Lower leg skin (tissue), 4 donors: ENCODE results near the gene JKAMP. TPM values are rescaled to one million over a fixed set of nuclear protein-coding genes. Genes with fewer than 3 reads are reported as not detected.

ENCODE experiments used
- DNase-seq, 2 donors: peaks; one replicate each; pipeline ENCODE4 v3.0.0-alpha.2; 2019; ENCODE audit warnings: low spot score in 2 of 2
- H3K4me3 ChIP-seq: fragments of 200-600 bp; sonication (generic); 2 replicates; pipeline ENCODE4 v1.5.1; 2017; ENCODE audit warnings: mild to moderate bottlenecking, low read depth; ENCODE audit not compliant: poor library complexity, severe bottlenecking
- POLR2A ChIP-seq, 2 donors: fragments of 450-650 bp; IDR thresholded peaks; one replicate each; pipeline ENCODE4 v1.6.1; 2016 to 2017; ENCODE audit warnings: antibody characterized with exemption in 2 of 2, mild to moderate bottlenecking in 1 of 2, moderate library complexity in 1 of 2
- WGBS, 2 donors: methylation state at CpG; one replicate each; pipeline ENCODE4 v1.1.5; 2018; 5-methylcytosine and 5-hydroxymethylcytosine counted together
- intact Hi-C: fragments of 100-400 bp; cut with DNase I; formaldehyde crosslinking; loops from one replicate; pipeline ENCODE4 v1.15.0; 2023; ENCODE audit warnings: low total_unique reads
- total RNA-seq, 4 donors: library from RNA; depleted of rRNA; stranded (reverse); fragments of >200 nt; gene quantifications; one replicate each; pipeline ENCODE4 v1.1.0, GENCODE V29; 2016
- TF ChIP-seq, protein P1 (sequence below), 3 donors: fragments of 450-650 bp; IDR thresholded peaks; one replicate each; pipeline ENCODE4 v1.5.1; 2016; ENCODE audit warnings: antibody characterized with exemption in 3 of 3, mild to moderate bottlenecking in 3 of 3, moderate library complexity in 2 of 3

The JKAMP gene
- total RNA-seq, 4 donors from 2014 or later, result 37.0 to 62.5 (median 47.6) TPM

DNA sequence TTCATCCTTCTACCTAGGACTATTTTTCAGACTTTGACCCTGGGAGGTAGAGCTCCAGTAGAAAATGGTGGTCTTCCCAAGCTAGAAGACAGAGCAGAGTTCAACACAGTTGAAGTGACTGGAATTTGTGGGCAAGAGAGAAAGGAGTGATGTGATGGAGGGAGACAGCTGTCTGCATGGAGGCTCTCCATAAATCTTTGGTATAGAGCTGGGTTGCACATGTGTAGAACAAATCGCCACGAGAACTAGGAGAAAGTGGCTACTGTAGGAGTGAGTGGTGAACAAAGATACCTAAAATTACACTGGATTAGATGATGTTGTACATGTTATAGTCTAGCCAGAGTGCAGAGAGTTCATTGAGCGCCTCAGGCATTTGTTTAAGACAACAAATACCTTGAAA lies 33.6 kb upstream of the JKAMP start:
- no peak for TF ChIP-seq POLR2A (IDR thresholded peaks at IDR 0.05)
- TF ChIP-seq, protein P1, sequence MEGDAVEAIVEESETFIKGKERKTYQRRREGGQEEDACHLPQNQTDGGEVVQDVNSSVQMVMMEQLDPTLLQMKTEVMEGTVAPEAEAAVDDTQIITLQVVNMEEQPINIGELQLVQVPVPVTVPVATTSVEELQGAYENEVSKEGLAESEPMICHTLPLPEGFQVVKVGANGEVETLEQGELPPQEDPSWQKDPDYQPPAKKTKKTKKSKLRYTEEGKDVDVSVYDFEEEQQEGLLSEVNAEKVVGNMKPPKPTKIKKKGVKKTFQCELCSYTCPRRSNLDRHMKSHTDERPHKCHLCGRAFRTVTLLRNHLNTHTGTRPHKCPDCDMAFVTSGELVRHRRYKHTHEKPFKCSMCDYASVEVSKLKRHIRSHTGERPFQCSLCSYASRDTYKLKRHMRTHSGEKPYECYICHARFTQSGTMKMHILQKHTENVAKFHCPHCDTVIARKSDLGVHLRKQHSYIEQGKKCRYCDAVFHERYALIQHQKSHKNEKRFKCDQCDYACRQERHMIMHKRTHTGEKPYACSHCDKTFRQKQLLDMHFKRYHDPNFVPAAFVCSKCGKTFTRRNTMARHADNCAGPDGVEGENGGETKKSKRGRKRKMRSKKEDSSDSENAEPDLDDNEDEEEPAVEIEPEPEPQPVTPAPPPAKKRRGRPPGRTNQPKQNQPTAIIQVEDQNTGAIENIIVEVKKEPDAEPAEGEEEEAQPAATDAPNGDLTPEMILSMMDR (IDR thresholded peaks at IDR 0.05), result no peak
- 85 to 93% methylated on average over 3 of the region's 3 CpGs for WGBS, 2 donors
- intact Hi-C loops, result no loop called here
- DNase-seq, result no peak
- H3K4me3 ChIP-seq, result no peak overlapping the region

DNA sequence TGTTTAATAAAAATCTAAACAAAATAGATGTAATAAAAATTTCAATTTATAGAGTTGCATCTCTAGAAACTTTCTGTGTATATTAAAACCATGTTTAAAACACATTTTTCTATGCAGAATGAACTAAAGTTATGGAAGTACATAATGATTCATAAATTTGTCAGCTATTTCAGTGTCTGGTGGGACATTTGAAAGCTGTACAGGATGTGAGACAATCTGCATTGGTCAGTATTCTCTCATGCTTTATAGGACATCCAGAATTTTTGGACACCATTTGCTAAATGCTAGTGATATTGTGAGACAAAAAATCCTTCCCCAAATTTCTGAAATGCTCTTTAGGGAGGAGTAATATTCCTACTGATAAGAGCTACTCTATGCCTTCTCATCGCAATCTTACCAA lies 32.5 kb upstream of the JKAMP start:
- WGBS, 2 donors, result 98% methylated on average over 1 of the region's 1 CpG
- no peak overlapping the region for H3K4me3 ChIP-seq
- TF ChIP-seq POLR2A (IDR thresholded peaks at IDR 0.05), result no peak
- TF ChIP-seq, protein P1 (IDR thresholded peaks at IDR 0.05), result no peak
- intact Hi-C loops, result no loop called here
- DNase-seq, result no peak

DNA sequence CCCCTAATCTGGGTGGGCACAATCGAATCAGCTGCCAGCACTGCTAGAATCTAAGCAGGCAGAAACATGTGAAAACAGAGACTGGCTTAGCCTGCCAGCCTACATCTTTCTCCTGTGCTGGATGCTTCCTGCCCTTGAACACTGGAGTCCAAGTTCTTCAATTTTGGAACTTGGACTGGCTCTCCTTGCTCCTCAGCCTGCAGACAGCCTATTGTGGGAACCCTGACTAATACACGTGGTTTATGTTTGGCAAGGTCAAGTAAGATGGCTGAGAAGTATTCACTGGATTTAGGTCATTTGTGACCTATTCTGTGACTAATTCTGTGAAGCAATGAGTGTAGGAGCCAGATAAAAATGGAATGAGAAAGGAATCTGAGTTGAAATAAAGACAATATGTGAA lies 30.2 kb upstream of the JKAMP start:
- 42% methylated on average over 2 of the region's 2 CpGs for WGBS, 2 donors
- TF ChIP-seq, protein P1 (IDR thresholded peaks at IDR 0.05), result no peak
- TF ChIP-seq POLR2A (IDR thresholded peaks at IDR 0.05), result no peak
- intact Hi-C loops, result no loop called here
- H3K4me3 ChIP-seq, result no peak overlapping the region
- DNase-seq, result no peak

- 93 to 98% methylated on average over 1 of the region's 1 CpG for WGBS, 2 donors
- TF ChIP-seq, protein P1 (IDR thresholded peaks at IDR 0.05), result no peak
- TF ChIP-seq POLR2A (IDR thresholded peaks at IDR 0.05), result no peak
Observed at GRCh38 chr14:59455411-59455810, 28.9 kb upstream of the JKAMP start.

GRCh38 chr14:59458486-59458885 lies 25.8 kb upstream of the JKAMP start:
- TF ChIP-seq, protein P1 (IDR thresholded peaks at IDR 0.05), result no peak
- TF ChIP-seq POLR2A (IDR thresholded peaks at IDR 0.05), result no peak
- 90 to 95% methylated on average over 2 of the region's 2 CpGs for WGBS, 2 donors
- intact Hi-C loops, result no loop called here
- no peak for DNase-seq
- H3K4me3 ChIP-seq, result no peak overlapping the region

More at GRCh38 chr14:59455411-59455810, 28.9 kb upstream of the JKAMP start:
- no peak overlapping the region for H3K4me3 ChIP-seq
- no peak for DNase-seq
- intact Hi-C loops, result no loop called here

DNA sequence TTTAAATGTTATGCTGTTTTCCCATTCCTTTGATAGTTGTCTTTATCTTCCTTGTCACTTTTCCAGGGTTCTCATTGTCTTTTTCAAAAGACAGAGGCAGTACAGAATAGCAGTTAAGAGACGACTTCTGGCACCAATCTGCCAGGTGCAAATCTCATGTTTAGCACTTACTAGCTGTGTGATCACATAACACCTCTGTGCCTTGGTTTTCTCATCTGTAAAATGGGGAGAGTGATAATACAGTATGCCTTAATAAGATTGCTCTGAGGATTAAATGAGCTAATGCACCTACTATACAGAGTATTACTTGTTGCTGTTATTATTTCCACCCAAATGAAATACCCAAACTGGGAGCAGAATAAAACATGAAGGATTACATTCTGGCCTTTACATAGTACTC lies 23.9 kb upstream of the JKAMP start:
- intact Hi-C loops, result no loop called here
- TF ChIP-seq, protein P1 (IDR thresholded peaks at IDR 0.05), result no peak
- TF ChIP-seq POLR2A (IDR thresholded peaks at IDR 0.05), result no peak
- 95 to 96% methylated on average over 1 of the region's 1 CpG for WGBS, 2 donors
- DNase-seq, result no peak
- no peak overlapping the region for H3K4me3 ChIP-seq
